ENCODE results near the gene THSD1.

Gene THSD1

GRCh38 chr13:52361225-52361624 is 44.7 kb downstream of the THSD1 start:
- no peak for TF ChIP-seq CTCF (conservative IDR thresholded peaks at IDR 0.05; ENCODE audit: control insufficient read depth, insufficient read depth, low read depth, low read length)
- no peak overlapping the region for H3K4me3 ChIP-seq (ENCODE audit: control insufficient read depth, low read depth, low read length)
- DNase-seq (ENCODE audit: low read depth): no peak

- no peak overlapping the region for H3K4me3 ChIP-seq (ENCODE audit: control insufficient read depth, low read depth, low read length)
- peak; percentile 89 for DNase-seq (ENCODE audit: low read depth)
- no peak for TF ChIP-seq CTCF (conservative IDR thresholded peaks at IDR 0.05; ENCODE audit: control insufficient read depth, insufficient read depth, low read depth, low read length)
These were observed 46.4 kb downstream of the THSD1 start for GRCh38 chr13:52359534-52359933.

- no peak overlapping the region for H3K4me3 ChIP-seq (ENCODE audit: control insufficient read depth, low read depth, low read length)
- peak; percentile 63 for DNase-seq (ENCODE audit: low read depth)
- no peak for TF ChIP-seq CTCF (conservative IDR thresholded peaks at IDR 0.05; ENCODE audit: control insufficient read depth, insufficient read depth, low read depth, low read length)
These were observed 49.6 kb downstream of the THSD1 start for GRCh38 chr13:52356327-52356726.

- peak; percentile 77 for DNase-seq (ENCODE audit: low read depth)
- H3K4me3 ChIP-seq (ENCODE audit: control insufficient read depth, low read depth, low read length): no peak overlapping the region
- no peak for TF ChIP-seq CTCF (conservative IDR thresholded peaks at IDR 0.05; ENCODE audit: control insufficient read depth, insufficient read depth, low read depth, low read length)
These were observed 52.8 kb downstream of the THSD1 start for GRCh38 chr13:52353193-52353592.

- H3K4me3 ChIP-seq (ENCODE audit: control insufficient read depth, low read depth, low read length): no peak overlapping the region
- peak; percentile 92 for DNase-seq (ENCODE audit: low read depth)
- TF ChIP-seq CTCF (conservative IDR thresholded peaks at IDR 0.05; ENCODE audit: control insufficient read depth, insufficient read depth, low read depth, low read length): no peak
These were observed 56.8 kb downstream of the THSD1 start for GRCh38 chr13:52348983-52349780.

- peak; percentile 94 for DNase-seq (ENCODE audit: low read depth)
- H3K4me3 ChIP-seq (ENCODE audit: control insufficient read depth, low read depth, low read length): no peak overlapping the region
- no peak for TF ChIP-seq CTCF (conservative IDR thresholded peaks at IDR 0.05; ENCODE audit: control insufficient read depth, insufficient read depth, low read depth, low read length)
These were observed 57.9 kb downstream of the THSD1 start for GRCh38 chr13:52348071-52348470.
